Measurements from ENCODE around the gene ACD.

Gene ACD

GRCh38 chr16:67669499-67670101 is 9.5 kb upstream of the ACD start:
- no peak for TF ChIP-seq CTCF (IDR thresholded peaks at IDR 0.05)
- Histone ChIP-seq H3K9me3 (ENCODE audit: control insufficient read depth, low read length) (no peaks in the 10 kb centered on the region), H2AFZ (no peak overlapping the region), H3K4me1 (peaks cover 19% of the 10 kb centered on the region), H3K79me2 (no peaks in the 10 kb centered on the region), H3K27me3 (ENCODE audit: control insufficient read depth, insufficient read depth, low read length) (no peaks in the 10 kb centered on the region), H3K36me3 (ENCODE audit: control insufficient read depth, insufficient read depth, low read length) (no peaks in the 10 kb centered on the region), H3K27ac (no peak overlapping the region), H3K9ac (no peak overlapping the region), H3K4me3 (ENCODE audit: low read depth, low read length) (no peak overlapping the region), H3K4me2 (ENCODE audit: low read length) (no peak overlapping the region)

- no peak for TF ChIP-seq CTCF (IDR thresholded peaks at IDR 0.05)
- Histone ChIP-seq H3K27ac (peak overlapping the region; percentile 90), H3K4me3 (ENCODE audit: low read depth, low read length) (no peak overlapping the region), H3K9me3 (ENCODE audit: control insufficient read depth, low read length) (no peaks in the 10 kb centered on the region), H3K4me1 (peaks cover 17% of the 10 kb centered on the region), H2AFZ (peak overlapping the region; percentile 99), H3K27me3 (ENCODE audit: control insufficient read depth, insufficient read depth, low read length) (no peaks in the 10 kb centered on the region), H3K9ac (no peak overlapping the region), H3K36me3 (ENCODE audit: control insufficient read depth, insufficient read depth, low read length) (no peaks in the 10 kb centered on the region), H3K79me2 (no peaks in the 10 kb centered on the region), H3K4me2 (ENCODE audit: low read length) (no peak overlapping the region)
Observed at GRCh38 chr16:67668495-67669157, 8.6 kb upstream of the ACD start.

- peak overlapping the region; percentile 90 for H3K27ac ChIP-seq
- H3K27me3 ChIP-seq (ENCODE audit: control insufficient read depth, insufficient read depth, low read length), result no peaks in the 10 kb centered on the region
- no peaks in the 10 kb centered on the region for H3K79me2 ChIP-seq
- H3K9me3 ChIP-seq (ENCODE audit: control insufficient read depth, low read length), result no peaks in the 10 kb centered on the region
- no peaks in the 10 kb centered on the region for H3K36me3 ChIP-seq (ENCODE audit: control insufficient read depth, insufficient read depth, low read length)
- peak overlapping the region; percentile 84 for H3K4me3 ChIP-seq (ENCODE audit: low read depth, low read length)
- H3K9ac ChIP-seq, result no peak overlapping the region
- peak; percentile 96 for TF ChIP-seq CTCF (IDR thresholded peaks at IDR 0.05)
- peaks cover 17% of the 10 kb centered on the region for H3K4me1 ChIP-seq
- H2AFZ ChIP-seq, result peak overlapping the region; percentile 99
- peak overlapping the region; percentile 92 for H3K4me2 ChIP-seq (ENCODE audit: low read length)
Observed at GRCh38 chr16:67667817-67668494, 7.9 kb upstream of the ACD start.

GRCh38 chr16:67667453-67667816 is 7.4 kb upstream of the ACD start:
- Histone ChIP-seq H3K9ac (peak overlapping the region; percentile 97), H3K4me3 (ENCODE audit: low read depth, low read length) (peak overlapping the region; percentile 84), H3K27ac (peak overlapping the region; percentile 90), H3K9me3 (ENCODE audit: control insufficient read depth, low read length) (no peaks in the 10 kb centered on the region), H3K27me3 (ENCODE audit: control insufficient read depth, insufficient read depth, low read length) (no peaks in the 10 kb centered on the region), H3K4me1 (peaks cover 17% of the 10 kb centered on the region), H3K4me2 (ENCODE audit: low read length) (peak overlapping the region; percentile 92), H3K79me2 (no peaks in the 10 kb centered on the region), H3K36me3 (ENCODE audit: control insufficient read depth, insufficient read depth, low read length) (no peaks in the 10 kb centered on the region), H2AFZ (peak overlapping the region; percentile 99)
- no peak for TF ChIP-seq CTCF (IDR thresholded peaks at IDR 0.05)
